Epithelial cell of esophagus (primary cell): Measurements from ENCODE around the gene BTBD10.
A peak's percentile ranks its signal among the peaks of the same experiment; 100 is the strongest.

Experiments
- DNase-seq: peaks from one replicate; pipeline ENCODE4 v3.0.0; 2010; ENCODE audit warnings: low read depth
- H3K4me3 ChIP-seq: 2 replicates; pipeline ENCODE4 v1.5.1; 2011; ENCODE audit warnings: mild to moderate bottlenecking, low read length, control low read depth
- CTCF ChIP-seq: IDR thresholded peaks from 2 replicates; pipeline ENCODE4 v1.5.1; 2011; ENCODE audit warnings: low read depth, mild to moderate bottlenecking, low read length, control low read depth, inconsistent platforms; ENCODE audit not compliant: insufficient read depth; ENCODE audit errors: missing control alignments

Gene BTBD10

GRCh38 chr11:13486926-13487660, 24.1 kb upstream of the BTBD10 start:
- DNase-seq, result peak; percentile 71
- H3K4me3 ChIP-seq, result peak overlapping the region; percentile 47
- TF ChIP-seq CTCF, result peak; percentile 66

- DNase-seq, result peak; percentile 14
- no peak for TF ChIP-seq CTCF
- H3K4me3 ChIP-seq, result no peak overlapping the region
These were observed 17.2 kb upstream of the BTBD10 start for GRCh38 chr11:13480198-13480597.

- no peak for DNase-seq
- no peak for TF ChIP-seq CTCF
- H3K4me3 ChIP-seq, result no peak overlapping the region
These were observed 16.7 kb upstream of the BTBD10 start for GRCh38 chr11:13479688-13480087.

GRCh38 chr11:13475091-13475490, 12.1 kb upstream of the BTBD10 start:
- DNase-seq, result no peak
- no peak overlapping the region for H3K4me3 ChIP-seq
- TF ChIP-seq CTCF, result no peak

GRCh38 chr11:13473013-13473722, 10.1 kb upstream of the BTBD10 start:
- H3K4me3 ChIP-seq, result no peak overlapping the region
- no peak for TF ChIP-seq CTCF
- DNase-seq, result no peak

- no peak for DNase-seq
- no peak for TF ChIP-seq CTCF
These were observed 5.7 kb upstream of the BTBD10 start for GRCh38 chr11:13468750-13469149.

More at GRCh38 chr11:13468750-13469149, 5.7 kb upstream of the BTBD10 start:
- no peak overlapping the region for H3K4me3 ChIP-seq
